HCT116 (cell line): Measurements from ENCODE around the gene THAP8. TPM values are rescaled to one million over a fixed set of nuclear protein-coding genes. Genes with fewer than 3 reads are reported as not detected.

Source experiments
- ATAC-seq: fragments of 200-7000 bp; cut with Tn5 transposase; 2 replicates; pipeline ENCODE4 v1.9.1; 2020; ENCODE audit warnings: mild to moderate bottlenecking, moderate library complexity
- BruUV-seq: library from RNA; stranded (reverse); fragments of 400-500 nt; replicated peaks from 2 replicates; lab custom pipeline; 2021; lab: Mats Ljungman, UMichigan
- CTCF ChIA-PET: fragments of 300-600 bp; sonication (Branson Sonifier 250); formaldehyde crosslinking; loops from one replicate; lab custom pipeline; 2021; ENCODE audit warnings: antibody characterized with exemption; lab: Charles Lee
- POLR2A ChIA-PET: fragments of 300-600, 350-600 bp; sonication (Branson Sonifier 250); formaldehyde crosslinking; loops from one replicate; lab custom pipeline; 2021; ENCODE audit warnings: antibody characterized with exemption; lab: Charles Lee
- RAD21 ChIA-PET, 2 experiments: fragments of 300-600 bp; sonication (Branson Sonifier 250); formaldehyde crosslinking; loops; one replicate each; lab custom pipeline; 2023; ENCODE audit warnings: low total read pairs in 2 of 2; ENCODE audit not compliant: uncharacterized antibody in 2 of 2, unreplicated experiment in 2 of 2, low non-redundant PET in 1 of 2; lab: Charles Lee
- DNase-seq: peaks from one replicate; pipeline ENCODE4 v3.0.0-alpha.2; 2010; ENCODE audit warnings: low read depth, low spot score
- H2AFZ ChIP-seq: fragments of 200-600 bp; shearing (Covaris generic), sonication (generic); 2 replicates; pipeline ENCODE4 v1.6.1; 2017; ENCODE audit warnings: low read depth, mixed run types, mixed read lengths, antibody characterized with exemption, low read length; ENCODE audit not compliant: poor library complexity, severe bottlenecking
- H3K27ac ChIP-seq: 2 replicates; pipeline ENCODE4 v1.5.1; 2012; ENCODE audit warnings: low read depth, low read length
- H3K27me3 ChIP-seq: fragments of 200-600 bp; sonication (generic); 2 replicates; pipeline ENCODE4 v1.6.1; 2016; ENCODE audit warnings: mixed run types, low read length, mixed read lengths; ENCODE audit not compliant: insufficient read depth
- H3K36me3 ChIP-seq, 2 experiments: fragments of 200-500 bp in 1 of 2; fragments of 200-600 bp in 1 of 2; sonication (Bioruptor generic) in 1 of 2; sonication (generic) in 1 of 2; 2 replicates each; pipeline versions ENCODE4 v1.5.1 to v1.6.1; 2014 to 2016; ENCODE audit warnings: low read length in 2 of 2, inconsistent platforms in 1 of 2, mixed read lengths in 1 of 2, mixed run types in 1 of 2; ENCODE audit not compliant: insufficient read depth in 2 of 2, control insufficient read depth in 1 of 2
- H3K4me1 ChIP-seq, 2 experiments: fragments of 200-600 bp in 1 of 2; sonication (generic) in 1 of 2; 2 replicates each; pipeline versions ENCODE4 v1.5.1 to v1.6.1; 2012 to 2017; ENCODE audit warnings: low read length in 2 of 2, inconsistent platforms in 1 of 2, mild to moderate bottlenecking in 1 of 2, mixed read lengths in 1 of 2, mixed run types in 1 of 2, moderate library complexity in 1 of 2; ENCODE audit not compliant: insufficient read depth in 2 of 2, control insufficient read depth in 1 of 2
- H3K4me2 ChIP-seq: fragments of 200-600 bp; sonication (generic); 2 replicates; pipeline ENCODE4 v1.6.1; 2017; ENCODE audit warnings: mixed run types, low read length, mixed read lengths
- H3K4me3 ChIP-seq, 2 experiments: fragments of 200-600 bp in 1 of 2; sonication (generic) in 1 of 2; replicated peaks in 1 of 2; 2 replicates each; pipeline ENCODE4 v1.5.1; 2011 to 2016; ENCODE audit warnings: low read length in 2 of 2, control low read depth in 1 of 2, low read depth in 1 of 2, mild to moderate bottlenecking in 1 of 2, mixed read lengths in 1 of 2, mixed run types in 1 of 2
- H3K79me2 ChIP-seq: fragments of 200-600 bp; sonication (generic); 2 replicates; pipeline ENCODE4 v1.6.1; 2017; ENCODE audit warnings: mild to moderate bottlenecking, mixed run types, low read length, moderate library complexity, mixed read lengths; ENCODE audit not compliant: insufficient read depth
- H3K9ac ChIP-seq: fragments of 200-600 bp; sonication (generic); 2 replicates; pipeline ENCODE4 v1.6.1; 2016; ENCODE audit warnings: low read length, mixed read lengths
- H3K9me2 ChIP-seq: fragments of 200-600 bp; sonication (generic), shearing (Covaris generic); 2 replicates; pipeline ENCODE4 v1.6.1; 2017; ENCODE audit warnings: mixed run types, mild to moderate bottlenecking, moderate library complexity; ENCODE audit not compliant: insufficient read depth
- H3K9me3 ChIP-seq, 2 experiments: fragments of 200-500 bp in 1 of 2; fragments of 200-600 bp in 1 of 2; sonication (Bioruptor generic) in 1 of 2; sonication (generic) in 1 of 2; 2 replicates each; pipeline ENCODE4 v1.6.1; 2014 to 2017; ENCODE audit warnings: low read length in 2 of 2, mixed read lengths in 2 of 2, inconsistent platforms in 1 of 2, low read depth in 1 of 2, mild to moderate bottlenecking in 1 of 2, mixed run types in 1 of 2, moderate library complexity in 1 of 2; ENCODE audit not compliant: control insufficient read depth in 1 of 2, insufficient read depth in 1 of 2
- H4K20me1 ChIP-seq: fragments of 200-600 bp; sonication (generic), shearing (Covaris generic); 2 replicates; pipeline ENCODE4 v1.6.1; 2017; ENCODE audit warnings: mixed run types, mild to moderate bottlenecking, moderate library complexity; ENCODE audit not compliant: insufficient read depth
- FOSL1 ChIP-seq: IDR thresholded peaks from 2 replicates; pipeline ENCODE4 v1.6.1; 2012; ENCODE audit warnings: low read depth
- POLR2A ChIP-seq: IDR thresholded peaks from 2 replicates; pipeline ENCODE4 v1.7.0; 2011; ENCODE audit warnings: borderline replicate concordance; ENCODE audit not compliant: insufficient read depth, insufficient read length; ENCODE audit errors: extremely low read depth
- RAD21 ChIP-seq: IDR thresholded peaks from 2 replicates; pipeline ENCODE4 v1.6.1; 2012; ENCODE audit warnings: low read depth, mild to moderate bottlenecking
- SIN3A ChIP-seq: IDR thresholded peaks from 2 replicates; pipeline ENCODE4 v1.6.1; 2012; ENCODE audit warnings: low read depth
- SP1 ChIP-seq: IDR thresholded peaks from 2 replicates; pipeline ENCODE4 v1.6.1; 2012; ENCODE audit warnings: low read depth
- TCF7L2 ChIP-seq: IDR thresholded peaks from 2 replicates; pipeline ENCODE4 v1.7.0; 2011; ENCODE audit warnings: borderline replicate concordance, inconsistent platforms; ENCODE audit not compliant: insufficient read depth, insufficient read length; ENCODE audit errors: extremely low read depth
- YY1 ChIP-seq: IDR thresholded peaks from 2 replicates; pipeline ENCODE4 v1.6.1; 2011; ENCODE audit warnings: low read length, low read depth, moderate library complexity, mild to moderate bottlenecking; ENCODE audit not compliant: insufficient replicate concordance; ENCODE audit errors: extremely low read depth
- ZFX ChIP-seq: fragments of 450-650 bp; IDR thresholded peaks from 2 replicates; pipeline ENCODE4 v1.6.1; 2017
- ZNF274 ChIP-seq: fragments of 200-500 bp; sonication (Bioruptor generic); IDR thresholded peaks from 2 replicates; pipeline ENCODE4 v1.6.1; 2014; ENCODE audit warnings: mild to moderate bottlenecking, low read depth, low read length, inconsistent platforms
- intact Hi-C: fragments of 100-400 bp; cut with micrococcal nuclease; formaldehyde crosslinking; loops from 2 replicates; pipeline ENCODE4 v1.10.0; 2022
- total RNA-seq: library from RNA; stranded (reverse); gene quantifications from one replicate; pipeline ENCODE4 v1.2.1, GENCODE V29; 2021; ENCODE audit not compliant: unreplicated experiment
- TF ChIP-seq, protein P1 (sequence below): IDR thresholded peaks from 2 replicates; pipeline ENCODE4 v1.6.1; 2012
- TF ChIP-seq, protein P2 (sequence below): IDR thresholded peaks from 2 replicates; pipeline ENCODE4 v1.6.1; 2012; ENCODE audit warnings: low read depth
- TF ChIP-seq, protein P3 (sequence below): IDR thresholded peaks from 2 replicates; pipeline ENCODE4 v1.6.1; 2011; ENCODE audit warnings: mild to moderate bottlenecking, low read length, moderate library complexity; ENCODE audit not compliant: insufficient replicate concordance; ENCODE audit errors: extremely low read depth

THAP8 gene
- total RNA-seq, 1 experiment from 2014 or later = 1.7 TPM

DNA sequence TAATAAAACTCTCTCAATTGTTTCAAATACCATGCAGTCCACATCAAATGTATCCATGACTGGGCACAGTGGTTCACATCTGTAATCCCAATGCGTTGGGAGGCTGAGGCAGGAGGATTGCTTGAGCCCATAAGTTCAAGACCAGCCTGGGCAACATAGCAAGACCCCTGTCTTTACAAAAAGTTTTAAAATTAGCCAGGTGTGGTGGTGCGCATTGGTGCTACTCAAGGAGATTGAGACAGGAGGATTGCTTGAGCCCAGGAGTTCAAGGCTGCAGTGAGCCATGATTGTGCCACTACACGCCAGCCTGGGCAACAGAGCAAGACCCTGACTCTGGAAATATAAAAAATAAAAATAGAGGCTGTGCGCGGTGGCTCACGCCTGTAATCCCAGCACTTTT lies 26.4 kb downstream of the THAP8 start (continued):
- TF ChIP-seq ZFX (no peak), SIN3A (no peak), TCF7L2 (no peak), ZNF274 (no peak), POLR2A (no peak)

DNA sequence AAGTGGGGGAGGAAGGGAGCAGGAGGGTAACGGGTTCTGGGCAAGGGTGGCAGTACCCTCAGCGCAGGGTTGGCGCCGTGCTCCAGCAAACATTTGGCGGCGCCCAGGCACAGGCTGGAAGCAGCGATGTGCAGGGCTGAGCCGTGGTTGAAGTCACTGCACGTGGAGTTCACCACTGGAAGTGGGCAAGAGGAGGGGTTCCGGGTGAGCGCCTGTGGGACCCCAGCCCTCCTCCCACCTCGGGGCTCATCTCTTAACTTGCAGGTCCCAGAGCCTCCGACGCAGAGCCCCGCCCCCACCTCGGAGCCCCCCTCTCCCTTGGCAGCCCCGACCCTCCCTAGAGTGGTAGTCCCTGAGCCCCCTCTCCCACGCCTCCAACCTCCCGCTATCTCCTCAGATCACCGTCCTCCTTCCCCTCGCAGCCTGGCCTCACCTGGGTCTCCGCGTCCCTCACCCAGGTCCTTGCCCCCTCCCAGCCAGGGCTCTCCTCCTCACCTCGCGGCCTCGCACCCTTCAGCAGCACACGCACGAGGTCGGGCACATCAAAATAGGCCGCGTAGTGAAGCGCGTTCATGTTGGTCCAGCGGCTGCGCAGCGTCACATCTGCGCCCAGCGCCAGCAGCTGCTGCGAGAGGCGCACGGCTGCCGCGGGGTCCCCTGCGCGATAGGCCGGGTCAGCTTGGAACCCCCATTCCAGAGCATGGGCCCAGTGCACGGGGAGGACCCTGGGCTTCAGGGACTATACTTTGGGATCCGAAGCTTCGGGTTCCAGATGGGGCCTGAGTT lies 27.8 kb downstream of the THAP8 start:
- CTCF ChIA-PET = no interaction called here
- no TSS peak for BruUV-seq
- H3K79me2 ChIP-seq = no peaks in the 10 kb centered on the region
- H4K20me1 ChIP-seq = no peaks in the 10 kb centered on the region
- POLR2A ChIA-PET = no interaction called here
- H3K9me3 ChIP-seq = no peaks in the 10 kb centered on the region
- H2AFZ ChIP-seq = no peak overlapping the region
- peaks cover 0 to 23% of the 10 kb centered on the region in 2 experiments; a peak in 1 of 4 replicates for H3K36me3 ChIP-seq
- no peak overlapping the region for H3K4me3 ChIP-seq
- DNase-seq = no peak
- H3K9me2 ChIP-seq = no peaks in the 10 kb centered on the region
- intact Hi-C loops = no loop called here
- H3K27ac ChIP-seq = no peak overlapping the region
- no peaks in the 10 kb centered on the region for H3K27me3 ChIP-seq
- H3K4me2 ChIP-seq = no peak overlapping the region
- TF ChIP-seq, protein P1, sequence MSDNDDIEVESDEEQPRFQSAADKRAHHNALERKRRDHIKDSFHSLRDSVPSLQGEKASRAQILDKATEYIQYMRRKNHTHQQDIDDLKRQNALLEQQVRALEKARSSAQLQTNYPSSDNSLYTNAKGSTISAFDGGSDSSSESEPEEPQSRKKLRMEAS = no peak
- no peak for TF ChIP-seq YY1
- TF ChIP-seq RAD21 = no peak
- TF ChIP-seq FOSL1 = no peak
- TF ChIP-seq, protein P2, sequence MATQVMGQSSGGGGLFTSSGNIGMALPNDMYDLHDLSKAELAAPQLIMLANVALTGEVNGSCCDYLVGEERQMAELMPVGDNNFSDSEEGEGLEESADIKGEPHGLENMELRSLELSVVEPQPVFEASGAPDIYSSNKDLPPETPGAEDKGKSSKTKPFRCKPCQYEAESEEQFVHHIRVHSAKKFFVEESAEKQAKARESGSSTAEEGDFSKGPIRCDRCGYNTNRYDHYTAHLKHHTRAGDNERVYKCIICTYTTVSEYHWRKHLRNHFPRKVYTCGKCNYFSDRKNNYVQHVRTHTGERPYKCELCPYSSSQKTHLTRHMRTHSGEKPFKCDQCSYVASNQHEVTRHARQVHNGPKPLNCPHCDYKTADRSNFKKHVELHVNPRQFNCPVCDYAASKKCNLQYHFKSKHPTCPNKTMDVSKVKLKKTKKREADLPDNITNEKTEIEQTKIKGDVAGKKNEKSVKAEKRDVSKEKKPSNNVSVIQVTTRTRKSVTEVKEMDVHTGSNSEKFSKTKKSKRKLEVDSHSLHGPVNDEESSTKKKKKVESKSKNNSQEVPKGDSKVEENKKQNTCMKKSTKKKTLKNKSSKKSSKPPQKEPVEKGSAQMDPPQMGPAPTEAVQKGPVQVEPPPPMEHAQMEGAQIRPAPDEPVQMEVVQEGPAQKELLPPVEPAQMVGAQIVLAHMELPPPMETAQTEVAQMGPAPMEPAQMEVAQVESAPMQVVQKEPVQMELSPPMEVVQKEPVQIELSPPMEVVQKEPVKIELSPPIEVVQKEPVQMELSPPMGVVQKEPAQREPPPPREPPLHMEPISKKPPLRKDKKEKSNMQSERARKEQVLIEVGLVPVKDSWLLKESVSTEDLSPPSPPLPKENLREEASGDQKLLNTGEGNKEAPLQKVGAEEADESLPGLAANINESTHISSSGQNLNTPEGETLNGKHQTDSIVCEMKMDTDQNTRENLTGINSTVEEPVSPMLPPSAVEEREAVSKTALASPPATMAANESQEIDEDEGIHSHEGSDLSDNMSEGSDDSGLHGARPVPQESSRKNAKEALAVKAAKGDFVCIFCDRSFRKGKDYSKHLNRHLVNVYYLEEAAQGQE = no peak
- TF ChIP-seq ZFX = no peak
- TF ChIP-seq POLR2A = no peak
- TF ChIP-seq, protein P3, sequence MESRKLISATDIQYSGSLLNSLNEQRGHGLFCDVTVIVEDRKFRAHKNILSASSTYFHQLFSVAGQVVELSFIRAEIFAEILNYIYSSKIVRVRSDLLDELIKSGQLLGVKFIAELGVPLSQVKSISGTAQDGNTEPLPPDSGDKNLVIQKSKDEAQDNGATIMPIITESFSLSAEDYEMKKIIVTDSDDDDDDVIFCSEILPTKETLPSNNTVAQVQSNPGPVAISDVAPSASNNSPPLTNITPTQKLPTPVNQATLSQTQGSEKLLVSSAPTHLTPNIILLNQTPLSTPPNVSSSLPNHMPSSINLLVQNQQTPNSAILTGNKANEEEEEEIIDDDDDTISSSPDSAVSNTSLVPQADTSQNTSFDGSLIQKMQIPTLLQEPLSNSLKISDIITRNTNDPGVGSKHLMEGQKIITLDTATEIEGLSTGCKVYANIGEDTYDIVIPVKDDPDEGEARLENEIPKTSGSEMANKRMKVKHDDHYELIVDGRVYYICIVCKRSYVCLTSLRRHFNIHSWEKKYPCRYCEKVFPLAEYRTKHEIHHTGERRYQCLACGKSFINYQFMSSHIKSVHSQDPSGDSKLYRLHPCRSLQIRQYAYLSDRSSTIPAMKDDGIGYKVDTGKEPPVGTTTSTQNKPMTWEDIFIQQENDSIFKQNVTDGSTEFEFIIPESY = no peak
- no peak for TF ChIP-seq SP1
- RAD21 ChIA-PET = no interaction called here
- H3K4me1 ChIP-seq = no peaks in the 10 kb centered on the region
- ATAC-seq = no peak
- no peak overlapping the region for H3K9ac ChIP-seq
